Upper lobe of left lung (tissue), 4 donors: ENCODE data around the gene NPHS1.

Source experiments
- EP300 ChIP-seq, 4 donors: sonication (generic); formaldehyde crosslinking; IDR thresholded peaks; one replicate each; pipeline ENCODE4 v1.5.1; 2017; ENCODE audit warnings: antibody characterized with exemption in 4 of 4, control low read depth in 2 of 4
- POLR2A ChIP-seq, 4 donors: fragments of 450-650 bp; IDR thresholded peaks; one replicate each; pipeline ENCODE4 v1.5.1; 2016 to 2017; ENCODE audit warnings: antibody characterized with exemption in 4 of 4, mild to moderate bottlenecking in 2 of 4
- POLR2AphosphoS5 ChIP-seq, 2 donors: sonication (generic); formaldehyde crosslinking; IDR thresholded peaks; one replicate each; pipeline ENCODE4 v1.5.1; 2017; ENCODE audit warnings: antibody characterized with exemption in 2 of 2

GRCh38 chr19:35797663-35798062, 54.6 kb downstream of the NPHS1 start:
- TF ChIP-seq POLR2AphosphoS5 (IDR thresholded peaks at IDR 0.05), result no peak
- no peak for TF ChIP-seq POLR2A (IDR thresholded peaks at IDR 0.05)
- TF ChIP-seq EP300 (IDR thresholded peaks at IDR 0.05), result no peak
